Measurements from ENCODE around the gene THSD4.

The THSD4 gene

GRCh38 chr15:71511796-71512681 is 396.8 kb downstream of the THSD4 start:
- H3K4me3 ChIP-seq (replicated peaks; ENCODE audit: low read depth, low read length): no peak overlapping the region
- TF ChIP-seq CTCF (IDR thresholded peaks at IDR 0.05; ENCODE audit: low read depth, low read length, missing control alignments): no peak
- no peak for DNase-seq (ENCODE audit: extremely low read depth, low read depth)

DNA sequence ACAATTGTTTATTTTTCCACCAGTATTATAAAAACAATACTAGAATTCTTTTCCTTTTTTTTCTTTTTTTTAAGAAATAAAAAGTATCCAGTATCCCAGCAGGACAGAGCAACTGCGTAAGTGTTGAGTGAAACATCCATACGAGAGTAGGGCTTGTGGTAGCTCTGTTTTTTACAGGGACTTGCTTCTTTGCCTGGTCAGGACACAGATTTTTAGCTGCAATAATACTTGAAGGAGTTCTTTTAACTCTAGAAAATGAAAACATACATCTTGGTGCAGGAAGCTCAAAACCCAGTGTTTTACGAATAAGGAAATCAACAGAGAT is 397.4 kb downstream of the THSD4 start:
- H3K4me3 ChIP-seq (replicated peaks; ENCODE audit: low read depth, low read length): no peak overlapping the region
- DNase-seq (ENCODE audit: extremely low read depth, low read depth): no peak
- no peak for TF ChIP-seq CTCF (IDR thresholded peaks at IDR 0.05; ENCODE audit: low read depth, low read length, missing control alignments)

DNA sequence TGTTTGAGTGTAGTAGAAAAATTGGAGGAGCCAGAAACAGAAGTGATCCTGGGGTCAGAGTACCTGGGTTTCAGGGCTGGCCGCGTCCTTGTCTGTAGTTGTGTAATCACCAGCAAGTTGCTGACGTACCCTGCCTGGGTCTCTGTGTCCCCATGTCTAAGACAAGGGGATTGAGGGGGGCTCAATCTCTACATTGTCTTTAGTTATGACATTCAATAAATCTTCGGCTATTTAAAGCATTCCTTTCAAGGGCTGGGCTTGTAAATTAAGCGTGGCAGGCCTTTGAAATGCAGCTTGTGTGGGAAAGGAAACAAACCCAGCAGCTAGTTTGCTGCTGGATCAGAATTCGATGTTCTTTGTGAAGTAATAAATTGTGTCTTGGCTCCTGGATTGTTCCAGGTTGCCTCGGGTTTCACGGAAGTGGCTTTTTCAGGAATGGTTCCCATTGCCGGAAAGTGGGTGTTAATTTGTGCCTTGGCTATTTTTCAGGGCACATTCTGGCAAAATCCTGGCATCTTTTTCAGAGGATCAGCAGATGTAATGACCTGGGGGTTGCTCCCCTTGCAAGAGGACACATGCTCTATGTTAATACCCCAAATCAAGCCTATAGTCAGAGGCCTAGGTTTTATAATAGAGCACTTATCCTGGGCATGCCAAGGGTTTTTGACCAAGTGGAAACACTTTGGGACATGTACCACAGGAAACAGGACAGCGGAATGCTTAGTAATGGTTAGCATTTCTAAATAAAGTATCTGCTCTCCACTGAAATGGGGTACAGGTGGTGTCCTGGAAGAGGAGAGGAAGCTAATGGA is 400.3 kb downstream of the THSD4 start:
- no peak overlapping the region for H3K4me3 ChIP-seq (replicated peaks; ENCODE audit: low read depth, low read length)
- no peak for TF ChIP-seq CTCF (IDR thresholded peaks at IDR 0.05; ENCODE audit: low read depth, low read length, missing control alignments)
- no peak for DNase-seq (ENCODE audit: extremely low read depth, low read depth)

- no peak for DNase-seq (ENCODE audit: extremely low read depth, low read depth)
- TF ChIP-seq CTCF (IDR thresholded peaks at IDR 0.05; ENCODE audit: low read depth, low read length, missing control alignments): no peak
- no peak overlapping the region for H3K4me3 ChIP-seq (replicated peaks; ENCODE audit: low read depth, low read length)
Observed at GRCh38 chr15:71517751-71518150, 402.5 kb downstream of the THSD4 start.

GRCh38 chr15:71518661-71519060 is 403.4 kb downstream of the THSD4 start:
- no peak for DNase-seq (ENCODE audit: extremely low read depth, low read depth)
- TF ChIP-seq CTCF (IDR thresholded peaks at IDR 0.05; ENCODE audit: low read depth, low read length, missing control alignments): no peak
- no peak overlapping the region for H3K4me3 ChIP-seq (replicated peaks; ENCODE audit: low read depth, low read length)

- H3K4me3 ChIP-seq (replicated peaks; ENCODE audit: low read depth, low read length): no peak overlapping the region
- no peak for TF ChIP-seq CTCF (IDR thresholded peaks at IDR 0.05; ENCODE audit: low read depth, low read length, missing control alignments)
- no peak for DNase-seq (ENCODE audit: extremely low read depth, low read depth)
Observed at GRCh38 chr15:71526060-71526820, 411.0 kb downstream of the THSD4 start.
